Umbilical cord (tissue), 2 donors: Measurements from ENCODE around the gene NHLRC3. TPM values are rescaled to one million over a fixed set of nuclear protein-coding genes. Genes with fewer than 3 reads are reported as not detected.
"Not testable (repeated sequence)": the region's sequence is repeated elsewhere in the genome, so short reads cannot be mapped to it uniquely, and the experiment has no call there.

Experiments used
- DNase-seq: peaks from one replicate; pipeline ENCODE4 v3.0.0-alpha.2; 2015; ENCODE audit warnings: low spot score
- total RNA-seq: library from RNA; depleted of rRNA; stranded (reverse); fragments of >200 nt; gene quantifications from one replicate; pipeline ENCODE4 v1.2.3, GENCODE V29; 2014; ENCODE audit warnings: low replicate concordance; ENCODE audit not compliant: insufficient read depth

NHLRC3 gene
- total RNA-seq, 1 donor from 2014 or later = 42.6 TPM

GRCh38 chr13:39040206-39040605 lies 1.9 kb downstream of the NHLRC3 start:
- no peak for DNase-seq

- DNase-seq = no peak
These were observed 6.3 kb downstream of the NHLRC3 start for GRCh38 chr13:39044536-39044935.

GRCh38 chr13:39047560-39047959 lies 9.3 kb downstream of the NHLRC3 start:
- peak; percentile 46 for DNase-seq

GRCh38 chr13:39048806-39049205 lies 10.6 kb downstream of the NHLRC3 start:
- DNase-seq = no peak

GRCh38 chr13:39049274-39049673 lies 11.0 kb downstream of the NHLRC3 start:
- DNase-seq = no peak

GRCh38 chr13:39051157-39051556 lies 12.9 kb downstream of the NHLRC3 start:
- peak; percentile 66 for DNase-seq

- DNase-seq = no peak
These were observed 14.7 kb downstream of the NHLRC3 start for GRCh38 chr13:39052944-39053343.

- DNase-seq = no peak
These were observed 15.9 kb downstream of the NHLRC3 start for GRCh38 chr13:39054112-39054511.

- no peak for DNase-seq
These were observed 17.8 kb downstream of the NHLRC3 start for GRCh38 chr13:39056018-39056417.

GRCh38 chr13:39058040-39058439 lies 19.8 kb downstream of the NHLRC3 start:
- no peak for DNase-seq

GRCh38 chr13:39062004-39062403 lies 23.7 kb downstream of the NHLRC3 start:
- DNase-seq = no peak

GRCh38 chr13:39072842-39073241 lies 34.6 kb downstream of the NHLRC3 start:
- no peak for DNase-seq

GRCh38 chr13:39073983-39074382 lies 35.7 kb downstream of the NHLRC3 start:
- no peak for DNase-seq

GRCh38 chr13:39086251-39086945 lies 48.1 kb downstream of the NHLRC3 start:
- DNase-seq = not testable (repeated sequence)

GRCh38 chr13:39091586-39091985 lies 53.3 kb downstream of the NHLRC3 start:
- no peak for DNase-seq

- DNase-seq = no peak
These were observed 57.2 kb downstream of the NHLRC3 start for GRCh38 chr13:39095500-39095899.

- no peak for DNase-seq
These were observed 61.0 kb downstream of the NHLRC3 start for GRCh38 chr13:39099231-39099630.

Other genes starting within 250 kb of the NHLRC3 start
- gene STOML3, start 47.6 kb upstream of the NHLRC3 start, total RNA-seq = 4.1 TPM
- 10.4 TPM for gene PROSER1, start 367 bp upstream of the NHLRC3 start, total RNA-seq